GM12878 (cell line): ENCODE measurements around the gene CDH4. TPM values are rescaled to one million over a fixed set of nuclear protein-coding genes. Genes with fewer than 3 reads are reported as not detected.

ENCODE experiments used
- ATAC-seq: fragments of 200-7000 bp; cut with Tn5 transposase; 3 replicates; pipeline ENCODE4 v1.9.1; 2020; ENCODE audit warnings: mild to moderate bottlenecking, moderate library complexity
- BruUV-seq: library from RNA; stranded (reverse); fragments of 400-500 nt; replicated peaks from 2 replicates; lab custom pipeline; 2021; lab: Mats Ljungman, UMichigan
- CTCF ChIA-PET: fragments of 300-600 bp; sonication (Branson Sonifier 250); formaldehyde crosslinking; extraction: SDS; loops from one replicate; lab custom pipeline; 2021; ENCODE audit warnings: inconsistent platforms; lab: Yijun Ruan, JAX
- POLR2A ChIA-PET: fragments of 350-600 bp; formaldehyde crosslinking; extraction: SDS; loops from one replicate; lab custom pipeline; 2021; ENCODE audit warnings: inconsistent platforms; lab: Charles Lee
- RAD21 ChIA-PET: fragments of 300-600 bp; sonication (Branson Sonifier 250); formaldehyde crosslinking; loops from one replicate; lab custom pipeline; 2023; ENCODE audit warnings: antibody characterized with exemption; ENCODE audit not compliant: unreplicated experiment; lab: Charles Lee
- SMC1A ChIA-PET: fragments of 300-600 bp; sonication (Branson Sonifier 250); formaldehyde crosslinking; loops from one replicate; lab custom pipeline; 2023; ENCODE audit not compliant: unreplicated experiment, uncharacterized antibody; lab: Charles Lee
- DNase-seq: peaks from one replicate; pipeline ENCODE4 v3.0.0-alpha.2; 2011; ENCODE audit warnings: low read depth, low spot score
- FAIRE-seq: peaks from 3 replicates; lab custom pipeline; 2011; peaks lifted over from hg19 to GRCh38; lab: Jason Lieb, UNC
- H2AFZ ChIP-seq: 2 replicates; pipeline ENCODE4 v1.6.0; 2011; ENCODE audit warnings: low read depth, low read length, control low read depth; ENCODE audit not compliant: control insufficient read depth
- H3K27ac ChIP-seq: 2 replicates; pipeline ENCODE4 v1.5.1; 2011; ENCODE audit warnings: control low read depth; ENCODE audit not compliant: control insufficient read depth, insufficient read depth
- H3K27me3 ChIP-seq, 2 experiments: replicated peaks in 1 of 2; 2 replicates each; pipeline versions ENCODE4 v1.6.0 to v1.6.1; 2011; ENCODE audit warnings: low read length in 1 of 2; ENCODE audit not compliant: control insufficient read depth in 2 of 2, insufficient read depth in 2 of 2
- H3K36me3 ChIP-seq, 2 experiments: 2 replicates each; pipeline ENCODE4 v1.5.1; 2011; ENCODE audit warnings: low read length in 1 of 2; ENCODE audit not compliant: control insufficient read depth in 2 of 2, insufficient read depth in 2 of 2
- H3K4me1 ChIP-seq: 2 replicates; pipeline ENCODE4 v1.6.1; 2011; ENCODE audit warnings: mild to moderate bottlenecking, low read length, moderate library complexity, mixed read lengths; ENCODE audit not compliant: control insufficient read depth, insufficient read depth
- H3K4me2 ChIP-seq: 2 replicates; pipeline ENCODE4 v1.6.0; 2011; ENCODE audit warnings: control low read depth; ENCODE audit not compliant: control insufficient read depth, insufficient read depth
- H3K4me3 ChIP-seq: fragments of 200-600 bp; sonication (generic); 2 replicates; pipeline ENCODE4 v1.5.1; 2016
- H3K79me2 ChIP-seq: 2 replicates; pipeline ENCODE4 v1.6.0; 2011; ENCODE audit warnings: low read length; ENCODE audit not compliant: control insufficient read depth, insufficient read depth
- H3K9ac ChIP-seq: 2 replicates; pipeline ENCODE4 v1.8.0; 2011; ENCODE audit warnings: low read length, control low read depth, mixed read lengths; ENCODE audit not compliant: control insufficient read depth, insufficient read depth
- H3K9me3 ChIP-seq: replicated peaks from 3 replicates; pipeline ENCODE4 v1.5.1; 2011; ENCODE audit warnings: mild to moderate bottlenecking, low read length; ENCODE audit not compliant: control insufficient read depth, insufficient read depth
- H4K20me1 ChIP-seq: 2 replicates; pipeline ENCODE4 v1.6.0; 2011; ENCODE audit not compliant: control insufficient read depth, insufficient read depth
- CEBPB ChIP-seq, 2 experiments: fragments of 150-350 bp in 1 of 2; IDR thresholded peaks; 2 replicates each; pipeline ENCODE4 v1.6.1; 2012 to 2014; ENCODE audit warnings: low read depth in 2 of 2, low read length in 2 of 2, borderline replicate concordance in 1 of 2, inconsistent platforms in 1 of 2
- FOXK2 ChIP-seq: fragments of 450-650 bp; IDR thresholded peaks from 2 replicates; pipeline ENCODE4 v1.6.1; 2017; ENCODE audit warnings: mild to moderate bottlenecking, moderate library complexity
- GABPA ChIP-seq: IDR thresholded peaks from 2 replicates; pipeline ENCODE4 v1.6.1; 2014; ENCODE audit warnings: antibody characterized with exemption, low read depth, mild to moderate bottlenecking, inconsistent platforms
- IKZF1 ChIP-seq: fragments of 450-650 bp; conservative IDR thresholded peaks from 2 replicates; pipeline ENCODE4 v1.6.1; 2017; ENCODE audit warnings: antibody characterized with exemption, mild to moderate bottlenecking
- PAX5 ChIP-seq: IDR thresholded peaks from 2 replicates; pipeline ENCODE4 v1.6.1; 2011; ENCODE audit warnings: low read depth, low read length, borderline replicate concordance
- PAX8 ChIP-seq: fragments of 450-650 bp; IDR thresholded peaks from 2 replicates; pipeline ENCODE4 v1.6.1; 2017; ENCODE audit warnings: mild to moderate bottlenecking, moderate library complexity
- RELA ChIP-seq: fragments of 450-650 bp; IDR thresholded peaks from 2 replicates; pipeline ENCODE4 v1.8.0; 2014; ENCODE audit warnings: borderline replicate concordance; ENCODE audit not compliant: partially characterized antibody
- ZNF622 ChIP-seq: fragments of 450-650 bp; IDR thresholded peaks from 2 replicates; pipeline ENCODE4 v1.6.1; 2017; ENCODE audit warnings: mild to moderate bottlenecking, inconsistent platforms
- WGBS: methylation state at CpG from one replicate; pipeline ENCODE4 v1.1.6; 2016; ENCODE audit warnings: low lambda C conversion rate; ENCODE audit not compliant: insufficient replicate concordance, insufficient coverage; ENCODE audit errors: missing lambda C conversion rate; 5-methylcytosine and 5-hydroxymethylcytosine counted together
- in situ Hi-C: fragments of 300-500 bp; cut with MboI; formaldehyde crosslinking; loops from 9 replicates; pipeline ENCODE4 v1.14.3; 2018; ENCODE audit warnings: mixed read lengths
- intact Hi-C: fragments of 100-400 bp; cut with micrococcal nuclease; formaldehyde crosslinking; loops from one replicate; pipeline ENCODE4 v1.14.2; 2022; ENCODE audit not compliant: unreplicated experiment
- polyA plus RNA-seq, 11 experiments: library from polyadenylated mRNA; depleted of rRNA in 4 of 11; unstranded in 6 of 11; stranded (reverse) in 5 of 11; fragments of >200 nt; fragmentation: Nextera tagmentation in 4 of 11; fragmentation: Illumina TruSeq in 1 of 11; extraction: Ambion mirVana in 4 of 11; extraction: Trizol in 1 of 11; gene quantifications; 1 replicate in 1 of 11; 2 replicates in 10 of 11; pipeline versions ENCODE4 v1.2.1 to v1.2.3, GENCODE V29; 2011 to 2016; ENCODE audit warnings: inconsistent platforms in 2 of 11, missing spikeins in 2 of 11, low read depth in 1 of 11
- total RNA-seq, 4 experiments: library from RNA; depleted of rRNA in 3 of 4; stranded (reverse); fragments of >200 nt in 3 of 4; fragmentation: Illumina TruSeq in 1 of 4; extraction: Trizol in 1 of 4; gene quantifications; 2 replicates each; pipeline versions ENCODE4 v1.2.1 to v1.2.3, GENCODE V29; 2013 to 2021
- TF ChIP-seq, protein P1 (sequence below): IDR thresholded peaks from 2 replicates; pipeline ENCODE4 v1.6.1; 2011; ENCODE audit warnings: low read depth, mild to moderate bottlenecking, low read length, moderate library complexity, borderline replicate concordance; ENCODE audit errors: extremely low read depth
- TF ChIP-seq, protein P2 (sequence below): fragments of 450-650 bp; IDR thresholded peaks from 2 replicates; pipeline ENCODE4 v1.6.1; 2016; ENCODE audit warnings: mild to moderate bottlenecking
- TF ChIP-seq, protein P3 (sequence below): fragments of 150-350 bp; IDR thresholded peaks from 2 replicates; pipeline ENCODE4 v1.6.1; 2016; ENCODE audit warnings: low read depth, low read length
- TF ChIP-seq, protein P4 (sequence below): fragments of 450-650 bp; conservative IDR thresholded peaks from 2 replicates; pipeline ENCODE4 v1.6.1; 2017; ENCODE audit warnings: mild to moderate bottlenecking, moderate library complexity

CDH4 gene
- total and polyA plus RNA-seq, 10 of the 15 experiments (the other 5 are each of a cell fraction or from before 2014, with no cell fraction given): not detected

DNA sequence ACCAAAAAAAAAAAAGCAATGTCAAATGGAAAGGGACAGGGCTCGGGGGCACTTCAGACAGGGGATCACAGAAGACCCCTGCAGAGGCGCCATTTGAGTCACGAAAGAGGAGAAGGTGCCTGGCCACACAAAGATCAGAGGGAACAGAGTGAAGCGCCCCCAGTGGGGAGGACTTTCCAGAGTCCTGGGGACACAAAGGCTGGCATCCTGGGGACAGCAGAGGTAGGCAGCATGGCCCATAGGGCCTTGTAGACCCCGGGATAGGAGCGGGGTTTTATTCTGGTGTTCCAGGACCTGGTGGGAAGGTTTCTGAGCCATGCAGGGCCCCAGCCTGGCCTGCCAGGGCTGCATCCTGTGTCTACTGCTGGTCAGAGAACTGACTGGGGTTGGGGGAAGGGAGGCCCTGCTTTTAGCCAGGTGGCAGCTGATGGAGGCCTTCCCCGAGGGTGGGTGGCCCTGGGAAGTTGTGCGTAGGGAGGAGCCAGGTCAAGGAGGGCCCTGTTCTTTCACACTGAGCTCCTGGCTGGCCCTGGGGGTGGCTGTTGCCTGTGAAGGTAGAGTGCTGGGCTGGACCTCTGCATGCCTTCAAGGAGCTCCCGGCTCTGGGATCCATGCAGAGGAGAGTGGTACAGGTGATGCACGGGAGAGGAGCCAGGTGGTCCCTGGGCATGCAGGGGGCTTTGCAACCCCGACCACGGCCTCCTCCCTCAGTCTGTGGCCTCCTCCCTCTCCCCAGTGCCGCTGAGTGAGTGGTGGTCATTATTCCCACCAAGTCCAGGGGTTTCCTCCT is 117.9 kb downstream of the CDH4 start:
- no peaks in the 10 kb centered on the region for H3K27me3 ChIP-seq
- POLR2A ChIA-PET: interaction anchor here (0.5 kb wide), 1 partner anchor 300 kb away, joined by 3 read pairs; no protein-coding TSS in a partner anchor
- in situ Hi-C loops: no loop called here
- SMC1A ChIA-PET: no interaction called here
- H3K4me2 ChIP-seq: no peak overlapping the region
- 23% methylated on average over 13 of the region's 13 CpGs for WGBS
- intact Hi-C loops: no loop called here
- ATAC-seq (no peak), FAIRE-seq (no peak), DNase-seq (no peak)
- BruUV-seq: no TSS peak
- H3K9me3 ChIP-seq: no peaks in the 10 kb centered on the region; the same call in 2 of the 3 replicates
- H3K27ac ChIP-seq: no peak overlapping the region
- no peaks in the 10 kb centered on the region for H3K79me2 ChIP-seq
- no peak overlapping the region for H3K9ac ChIP-seq
- H2AFZ ChIP-seq: no peak overlapping the region
- H3K4me1 ChIP-seq: no peaks in the 10 kb centered on the region
- RAD21 ChIA-PET: no interaction called here
- H3K4me3 ChIP-seq: no peak overlapping the region
- no peaks in the 10 kb centered on the region for H3K36me3 ChIP-seq
- H4K20me1 ChIP-seq: no peaks in the 10 kb centered on the region
- CTCF ChIA-PET: no interaction called here
- TF ChIP-seq, protein P1, sequence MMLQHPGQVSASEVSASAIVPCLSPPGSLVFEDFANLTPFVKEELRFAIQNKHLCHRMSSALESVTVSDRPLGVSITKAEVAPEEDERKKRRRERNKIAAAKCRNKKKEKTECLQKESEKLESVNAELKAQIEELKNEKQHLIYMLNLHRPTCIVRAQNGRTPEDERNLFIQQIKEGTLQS: no peak
- TF ChIP-seq, protein P2, sequence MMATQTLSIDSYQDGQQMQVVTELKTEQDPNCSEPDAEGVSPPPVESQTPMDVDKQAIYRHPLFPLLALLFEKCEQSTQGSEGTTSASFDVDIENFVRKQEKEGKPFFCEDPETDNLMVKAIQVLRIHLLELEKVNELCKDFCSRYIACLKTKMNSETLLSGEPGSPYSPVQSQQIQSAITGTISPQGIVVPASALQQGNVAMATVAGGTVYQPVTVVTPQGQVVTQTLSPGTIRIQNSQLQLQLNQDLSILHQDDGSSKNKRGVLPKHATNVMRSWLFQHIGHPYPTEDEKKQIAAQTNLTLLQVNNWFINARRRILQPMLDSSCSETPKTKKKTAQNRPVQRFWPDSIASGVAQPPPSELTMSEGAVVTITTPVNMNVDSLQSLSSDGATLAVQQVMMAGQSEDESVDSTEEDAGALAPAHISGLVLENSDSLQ: no peak
- no peak for TF ChIP-seq IKZF1
- TF ChIP-seq RELA: no peak
- TF ChIP-seq, protein P3, sequence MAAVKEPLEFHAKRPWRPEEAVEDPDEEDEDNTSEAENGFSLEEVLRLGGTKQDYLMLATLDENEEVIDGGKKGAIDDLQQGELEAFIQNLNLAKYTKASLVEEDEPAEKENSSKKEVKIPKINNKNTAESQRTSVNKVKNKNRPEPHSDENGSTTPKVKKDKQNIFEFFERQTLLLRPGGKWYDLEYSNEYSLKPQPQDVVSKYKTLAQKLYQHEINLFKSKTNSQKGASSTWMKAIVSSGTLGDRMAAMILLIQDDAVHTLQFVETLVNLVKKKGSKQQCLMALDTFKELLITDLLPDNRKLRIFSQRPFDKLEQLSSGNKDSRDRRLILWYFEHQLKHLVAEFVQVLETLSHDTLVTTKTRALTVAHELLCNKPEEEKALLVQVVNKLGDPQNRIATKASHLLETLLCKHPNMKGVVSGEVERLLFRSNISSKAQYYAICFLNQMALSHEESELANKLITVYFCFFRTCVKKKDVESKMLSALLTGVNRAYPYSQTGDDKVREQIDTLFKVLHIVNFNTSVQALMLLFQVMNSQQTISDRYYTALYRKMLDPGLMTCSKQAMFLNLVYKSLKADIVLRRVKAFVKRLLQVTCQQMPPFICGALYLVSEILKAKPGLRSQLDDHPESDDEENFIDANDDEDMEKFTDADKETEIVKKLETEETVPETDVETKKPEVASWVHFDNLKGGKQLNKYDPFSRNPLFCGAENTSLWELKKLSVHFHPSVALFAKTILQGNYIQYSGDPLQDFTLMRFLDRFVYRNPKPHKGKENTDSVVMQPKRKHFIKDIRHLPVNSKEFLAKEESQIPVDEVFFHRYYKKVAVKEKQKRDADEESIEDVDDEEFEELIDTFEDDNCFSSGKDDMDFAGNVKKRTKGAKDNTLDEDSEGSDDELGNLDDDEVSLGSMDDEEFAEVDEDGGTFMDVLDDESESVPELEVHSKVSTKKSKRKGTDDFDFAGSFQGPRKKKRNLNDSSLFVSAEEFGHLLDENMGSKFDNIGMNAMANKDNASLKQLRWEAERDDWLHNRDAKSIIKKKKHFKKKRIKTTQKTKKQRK: no peak
- TF ChIP-seq PAX8: no peak
- TF ChIP-seq FOXK2: no peak
- TF ChIP-seq GABPA: no peak
- no peak for TF ChIP-seq CEBPB (IDR thresholded peaks at IDR 0.05; ENCODE audit: borderline replicate concordance in 1 of 2, low read depth in 2 of 2, low read length in 2 of 2)
- TF ChIP-seq PAX5: no peak
- TF ChIP-seq, protein P4, sequence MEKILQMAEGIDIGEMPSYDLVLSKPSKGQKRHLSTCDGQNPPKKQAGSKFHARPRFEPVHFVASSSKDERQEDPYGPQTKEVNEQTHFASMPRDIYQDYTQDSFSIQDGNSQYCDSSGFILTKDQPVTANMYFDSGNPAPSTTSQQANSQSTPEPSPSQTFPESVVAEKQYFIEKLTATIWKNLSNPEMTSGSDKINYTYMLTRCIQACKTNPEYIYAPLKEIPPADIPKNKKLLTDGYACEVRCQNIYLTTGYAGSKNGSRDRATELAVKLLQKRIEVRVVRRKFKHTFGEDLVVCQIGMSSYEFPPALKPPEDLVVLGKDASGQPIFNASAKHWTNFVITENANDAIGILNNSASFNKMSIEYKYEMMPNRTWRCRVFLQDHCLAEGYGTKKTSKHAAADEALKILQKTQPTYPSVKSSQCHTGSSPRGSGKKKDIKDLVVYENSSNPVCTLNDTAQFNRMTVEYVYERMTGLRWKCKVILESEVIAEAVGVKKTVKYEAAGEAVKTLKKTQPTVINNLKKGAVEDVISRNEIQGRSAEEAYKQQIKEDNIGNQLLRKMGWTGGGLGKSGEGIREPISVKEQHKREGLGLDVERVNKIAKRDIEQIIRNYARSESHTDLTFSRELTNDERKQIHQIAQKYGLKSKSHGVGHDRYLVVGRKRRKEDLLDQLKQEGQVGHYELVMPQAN: no peak
- no peak for TF ChIP-seq ZNF622
